Posterior vena cava (tissue), 2 donors: Measurements from ENCODE around the gene PHF2. TPM values are rescaled to one million over a fixed set of nuclear protein-coding genes. Genes with fewer than 3 reads are reported as not detected.
"Not testable (repeated sequence)": the region's sequence is repeated elsewhere in the genome, so short reads cannot be mapped to it uniquely, and the experiment has no call there.

Source experiments
- DNase-seq: peaks from one replicate; pipeline ENCODE4 v3.0.0-alpha.2; 2020; ENCODE audit warnings: low spot score
- intact Hi-C, 2 donors: fragments of 100-400 bp; cut with DNase I; formaldehyde crosslinking; loops; one replicate each; pipeline versions ENCODE4 v1.14.1 to v1.14.2; 2022 to 2023
- total RNA-seq, 2 donors: library from RNA; stranded (reverse); fragmentation: NEBNext Ultra II Directional; extraction: Animal tissue kit (Norgen Biotek cat#: 25700); gene quantifications; one replicate each; pipeline ENCODE4 v1.2.1, GENCODE V29; 2021
- donor health status: DM: yes; HTN: yes; CAD: no.
- donor health status: DM: yes; HTN: yes; CAD: no.

PHF2 gene
- total RNA-seq, 2 donors from 2014 or later, result 26.1 to 27.9 TPM

- peak; percentile 71 for DNase-seq
- intact Hi-C loops, result no loop called here
Observed at GRCh38 chr9:93657331-93658111, 81.1 kb downstream of the PHF2 start.

GRCh38 chr9:93658184-93658925 lies 82.0 kb downstream of the PHF2 start:
- intact Hi-C loops, result no loop called here
- peak; percentile 73 for DNase-seq

DNA sequence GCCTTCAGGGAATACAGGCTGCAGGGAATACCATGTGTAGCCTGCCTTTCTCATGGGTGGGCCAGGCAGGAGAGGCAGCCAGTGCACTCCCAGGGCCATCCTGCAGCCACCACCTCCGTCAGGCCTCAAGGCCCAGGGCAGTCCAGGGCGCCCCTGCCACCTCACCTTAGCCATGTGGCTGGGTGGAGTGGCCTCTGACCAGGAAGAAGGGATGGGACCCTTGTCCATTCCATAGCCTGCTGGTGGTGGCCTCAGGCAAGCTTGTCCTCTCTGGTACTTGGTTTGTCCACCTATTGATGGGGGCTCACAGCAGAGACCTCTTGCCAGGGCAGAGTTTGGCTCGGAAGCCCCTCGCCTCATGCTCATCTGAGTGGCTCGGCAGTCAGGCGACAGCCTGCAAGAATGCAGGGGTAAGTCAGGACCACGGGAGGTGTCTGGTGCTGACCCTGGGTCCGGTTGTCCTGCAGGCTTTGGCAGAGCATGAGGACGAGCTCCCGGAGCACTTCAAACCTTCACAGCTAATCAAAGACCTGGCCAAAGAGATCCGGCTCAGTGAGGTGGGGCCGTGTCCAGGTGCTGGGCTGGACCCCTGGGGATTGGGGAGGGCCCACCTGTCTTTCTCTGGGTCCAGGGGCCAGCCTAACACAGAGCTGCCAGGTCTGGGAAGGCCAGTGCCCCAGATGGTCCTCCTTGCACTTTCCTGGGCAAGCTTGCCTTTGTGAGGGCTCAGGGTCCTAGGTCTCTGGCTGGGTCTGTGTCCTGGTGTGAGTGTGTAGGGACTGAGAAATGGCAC lies 82.9 kb downstream of the PHF2 start:
- intact Hi-C loops, result no loop called here
- DNase-seq, result peak; percentile 68

DNA sequence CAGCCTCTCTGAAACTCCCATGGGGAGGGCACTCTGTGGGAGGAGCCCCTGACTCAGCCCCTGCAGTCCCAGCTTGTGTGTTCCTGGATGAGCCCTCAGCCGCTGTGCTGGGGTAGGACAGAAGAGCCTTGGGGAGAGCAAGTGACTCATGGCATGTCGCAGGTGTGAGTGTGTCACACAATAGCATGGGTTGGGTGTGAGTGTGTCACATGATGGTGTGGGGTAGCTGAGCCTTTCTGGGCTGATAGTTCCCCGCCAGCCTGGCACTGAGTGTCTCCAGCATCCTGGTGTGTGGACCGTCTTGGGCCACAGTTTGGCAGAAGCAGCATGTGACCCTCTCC lies 83.4 kb downstream of the PHF2 start:
- DNase-seq, result no peak
- intact Hi-C loops, result no loop called here

DNA sequence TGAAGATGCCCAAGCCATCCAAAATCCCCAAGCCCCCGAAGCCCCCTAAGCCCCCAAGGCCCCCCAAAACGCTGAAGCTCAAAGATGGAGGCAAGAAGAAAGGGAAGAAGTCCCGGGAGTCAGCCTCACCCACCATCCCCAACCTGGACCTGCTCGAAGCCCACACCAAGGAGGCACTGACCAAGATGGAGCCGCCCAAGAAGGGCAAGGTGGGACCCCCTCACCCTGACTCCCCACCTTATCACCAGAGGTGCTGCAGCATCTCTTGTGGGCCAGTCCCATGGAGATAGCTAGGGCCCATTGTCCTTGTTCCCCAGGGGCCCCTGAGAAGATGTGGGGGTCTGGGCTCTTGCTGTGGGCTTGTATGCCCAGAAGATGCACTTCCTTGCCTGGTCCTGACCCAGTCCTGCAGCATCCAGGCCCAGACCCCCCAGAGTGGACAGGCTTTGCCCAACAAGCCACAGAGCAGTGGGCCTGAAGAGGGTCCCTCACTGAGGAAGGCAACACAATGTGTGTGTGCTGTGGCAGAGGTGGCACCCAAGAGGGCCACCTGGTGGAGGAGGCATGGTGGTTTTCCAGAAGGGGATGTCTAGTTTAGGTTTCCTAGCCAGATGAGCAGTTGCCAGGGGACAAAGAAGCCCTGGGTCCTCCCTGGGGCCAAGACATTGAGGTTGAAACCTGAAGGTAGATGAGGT lies 84.1 kb downstream of the PHF2 start:
- intact Hi-C loops, result no loop called here
- no peak for DNase-seq

DNA sequence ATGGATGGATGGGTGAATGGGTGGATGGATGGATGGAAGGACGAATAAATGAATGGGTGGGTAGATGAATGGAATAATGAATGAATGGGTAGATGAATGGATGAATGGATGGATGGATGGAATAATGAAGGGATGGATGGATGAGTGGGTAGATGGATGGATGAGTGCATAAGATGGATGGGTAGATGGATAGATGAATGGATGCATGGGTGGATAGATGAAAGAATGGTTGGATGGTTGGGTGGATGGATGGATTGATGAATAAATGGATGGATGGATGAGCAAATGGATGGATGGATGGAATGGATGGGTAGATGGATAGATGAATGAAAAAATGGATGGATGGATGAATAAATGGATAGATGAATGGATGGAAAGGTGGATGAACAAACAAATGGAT lies 85.2 kb downstream of the PHF2 start:
- intact Hi-C loops, result no loop called here
- DNase-seq, result no peak

- intact Hi-C loops, result no loop called here
- no peak for DNase-seq
Observed at GRCh38 chr9:93662016-93662638, 85.7 kb downstream of the PHF2 start.

DNA sequence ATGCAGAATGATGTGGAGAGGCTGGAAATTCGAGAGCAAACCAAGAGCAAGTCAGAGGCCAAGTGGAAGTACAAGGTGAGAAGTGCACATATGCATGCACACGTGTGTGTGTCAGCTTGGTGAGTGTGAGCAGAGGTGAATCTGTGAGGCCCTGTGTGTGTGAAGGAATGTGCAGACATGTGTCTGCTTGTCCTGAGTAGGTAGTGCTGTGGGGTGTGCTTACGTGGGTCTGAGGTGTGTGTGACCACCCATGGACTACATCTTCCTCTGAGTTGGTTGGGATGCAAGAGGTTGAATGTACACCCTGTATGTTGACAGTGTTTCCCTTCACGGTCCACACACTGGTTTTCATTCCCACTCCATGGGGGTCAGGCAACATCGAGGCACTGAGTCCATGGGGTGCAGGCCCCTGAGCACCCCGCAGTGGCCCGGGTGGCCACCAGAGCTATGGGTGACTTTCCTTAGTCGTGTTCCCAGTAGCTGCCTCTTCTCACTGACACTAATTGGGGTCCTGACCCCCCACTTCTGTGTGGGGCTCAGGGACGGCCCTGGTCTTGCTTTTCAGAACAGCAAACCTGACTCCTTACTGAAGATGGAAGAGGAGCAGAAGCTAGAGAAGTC lies 86.7 kb downstream of the PHF2 start:
- intact Hi-C loops, result no loop called here
- no peak for DNase-seq

GRCh38 chr9:93663877-93664548 lies 87.6 kb downstream of the PHF2 start:
- DNase-seq, result peak; percentile 74
- intact Hi-C loops, result no loop called here

DNA sequence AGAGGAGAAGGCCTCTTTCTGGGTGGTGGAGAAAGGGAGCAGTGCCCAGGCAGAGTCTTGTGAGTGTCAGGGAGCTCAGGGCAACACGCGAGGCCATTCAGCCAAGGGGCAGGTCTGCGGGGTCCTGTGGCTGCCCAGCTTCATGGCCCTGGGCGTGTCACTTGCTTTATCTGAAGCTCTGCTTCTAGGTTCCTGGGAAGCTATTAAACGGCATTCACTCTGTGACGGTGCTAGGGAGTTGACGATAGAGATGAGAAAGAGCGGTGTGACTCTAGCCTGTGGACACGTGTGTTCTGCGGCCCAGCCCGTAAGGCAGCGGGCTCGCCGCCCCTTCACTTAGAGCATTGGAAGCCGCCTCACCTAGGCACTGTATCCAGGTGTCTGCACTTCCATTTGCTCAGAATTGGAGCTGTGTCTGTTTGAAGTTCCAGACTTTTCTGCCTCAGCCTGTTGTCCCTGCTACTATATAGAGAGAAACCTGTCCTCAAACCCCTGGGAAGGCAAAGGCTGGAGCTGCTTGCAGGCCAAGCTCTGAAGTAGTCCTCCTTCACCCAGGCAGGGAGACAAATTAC lies 88.3 kb downstream of the PHF2 start:
- peak; percentile 78 for DNase-seq
- intact Hi-C loops, result no loop called here

- intact Hi-C loops, result no loop called here
- peak; percentile 48 for DNase-seq
Observed at GRCh38 chr9:93665128-93665636, 88.8 kb downstream of the PHF2 start.

DNA sequence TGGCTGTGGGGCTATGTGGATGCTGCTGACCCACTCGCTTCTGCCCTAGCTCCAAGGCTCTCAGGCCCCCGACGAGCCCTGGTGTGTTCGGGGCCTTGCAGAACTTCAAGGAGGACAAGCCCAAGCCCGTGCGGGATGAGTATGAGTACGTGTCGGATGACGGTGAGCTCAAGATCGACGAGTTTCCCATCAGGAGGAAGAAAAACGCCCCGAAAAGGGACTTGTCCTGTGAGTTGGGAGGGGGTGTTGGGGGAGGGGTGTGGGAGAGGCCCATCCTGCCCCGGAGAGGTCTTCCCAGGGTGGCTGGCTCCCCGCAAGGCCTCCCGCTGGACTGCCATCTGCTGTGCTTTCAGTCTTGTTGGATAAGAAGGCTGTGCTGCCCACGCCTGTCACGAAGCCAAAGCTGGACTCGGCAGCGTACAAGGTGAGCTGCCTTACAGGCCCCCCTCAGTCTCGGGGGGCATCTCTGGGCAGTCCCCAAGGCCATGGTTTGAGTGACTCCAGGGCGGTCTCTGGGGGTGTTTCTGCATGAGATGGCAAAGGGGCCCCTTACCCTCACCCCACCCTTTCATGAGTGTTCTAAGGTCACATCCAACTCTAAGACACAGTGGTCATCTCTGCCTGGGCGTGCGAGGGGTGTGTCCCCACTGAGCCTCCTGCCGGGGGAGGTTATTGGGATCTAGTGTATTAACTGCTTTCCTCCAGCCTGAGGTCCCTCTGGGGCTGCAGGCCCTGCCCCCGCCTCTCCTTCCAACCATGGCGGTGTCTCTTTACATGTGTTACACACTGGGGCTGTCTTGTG lies 89.5 kb downstream of the PHF2 start:
- DNase-seq, result peak; percentile 73
- intact Hi-C loops, result no loop called here

DNA sequence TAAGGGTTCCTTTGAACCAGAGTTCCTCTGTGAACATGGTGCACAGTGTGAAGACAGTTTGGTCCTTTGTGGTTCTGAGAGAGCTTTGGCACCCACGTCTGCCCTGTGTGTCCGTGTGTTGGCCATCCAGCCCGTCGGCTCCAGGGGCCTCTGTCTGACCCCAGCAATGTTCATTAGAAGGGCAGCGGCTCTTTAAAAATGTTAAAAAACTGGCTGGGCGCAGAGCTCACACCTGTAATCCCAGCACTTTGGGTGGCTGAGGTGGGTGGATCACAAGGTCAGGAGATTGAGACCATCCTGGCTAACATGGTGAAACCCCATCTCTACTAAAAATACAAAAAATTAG lies 90.0 kb downstream of the PHF2 start:
- intact Hi-C loops, result not testable (repeated sequence)
- DNase-seq, result peak; percentile 19

- DNase-seq, result peak; percentile 72
- intact Hi-C loops, result no loop called here
Observed at GRCh38 chr9:93667006-93667405, 90.6 kb downstream of the PHF2 start.

DNA sequence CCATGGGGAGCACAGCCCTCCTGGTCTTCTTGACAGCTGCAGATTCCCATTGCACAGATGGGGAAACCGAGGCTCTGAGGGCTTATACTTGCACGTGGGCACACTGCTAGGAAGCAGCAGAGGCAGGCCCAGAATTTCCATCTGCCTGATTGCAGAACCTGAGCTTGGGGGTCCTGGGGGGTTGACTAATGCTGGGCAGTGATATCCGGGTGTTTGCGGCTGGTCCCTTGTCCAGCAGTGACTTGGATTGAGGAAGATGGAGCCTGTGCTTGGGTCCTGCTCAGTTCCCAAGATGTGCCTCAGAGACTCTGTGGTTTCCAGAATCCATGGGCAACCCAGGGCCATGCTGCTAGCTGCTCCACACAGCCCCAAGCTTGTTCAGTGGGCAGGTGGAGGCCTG lies 91.2 kb downstream of the PHF2 start:
- peak; percentile 35 for DNase-seq
- intact Hi-C loops, result no loop called here

GRCh38 chr9:93668261-93668871 lies 92.0 kb downstream of the PHF2 start:
- intact Hi-C loops, result no loop called here
- peak; percentile 55 for DNase-seq
